ENCODE data around the gene ULK4. TPM values are rescaled to one million over a fixed set of nuclear protein-coding genes. Genes with fewer than 3 reads are reported as not detected.

Gene ULK4
- total and polyA plus RNA-seq, 2 of the 4 experiments (the other 2 are of a cell fraction): 2.7 to 5.0 TPM

- TF ChIP-seq MAFK (IDR thresholded peaks at IDR 0.05; ENCODE audit: low read depth, low read length) (no peak), CHD1 (IDR thresholded peaks at IDR 0.05; ENCODE audit: low read depth, low read length) (no peak), BHLHE40 (IDR thresholded peaks at IDR 0.05; ENCODE audit: low read depth, low read length) (no peak), RAD21 (IDR thresholded peaks at IDR 0.05; ENCODE audit: low read length) (no peak), RFX5 (IDR thresholded peaks at IDR 0.05; ENCODE audit: low read depth, low read length) (no peak), CEBPB (IDR thresholded peaks at IDR 0.05; ENCODE audit: low read depth, low read length) (no peak), MAZ (IDR thresholded peaks at IDR 0.05; ENCODE audit: borderline replicate concordance, low read depth, low read length) (no peak), SMC3 (IDR thresholded peaks at IDR 0.05; ENCODE audit: low read depth, low read length) (no peak), USF2 (IDR thresholded peaks at IDR 0.05; ENCODE audit: low read depth, low read length) (no peak), FOS (IDR thresholded peaks at IDR 0.05; ENCODE audit: low read depth, low read length) (no peak), ELK1 (IDR thresholded peaks at IDR 0.05; ENCODE audit: borderline replicate concordance, low read depth, low read length) (no peak), NFE2L2 (IDR thresholded peaks at IDR 0.05; ENCODE audit: low read depth, low read length) (no peak), POLR2A (IDR thresholded peaks at IDR 0.05; ENCODE audit: low read depth, low read length) (no peak), RCOR1 (IDR thresholded peaks at IDR 0.05; ENCODE audit: insufficient replicate concordance, low read length) (no peak), MXI1 (IDR thresholded peaks at IDR 0.05; ENCODE audit: borderline replicate concordance, low read depth, low read length) (no peak), CTCF (conservative IDR thresholded peaks at IDR 0.05; ENCODE audit: low read depth, low read length) (no peak)
- ATAC-seq (ENCODE audit: low read depth) (peak; percentile 7; the same call in 1 of the 2 replicates), DNase-seq (peak; percentile 46)
- Histone ChIP-seq H3K23ac (ENCODE audit: low read depth, low read length) (no peak overlapping the region), H3K18ac (ENCODE audit: low read depth, low read length) (no peak overlapping the region), H2AK5ac (ENCODE audit: low read depth, low read length) (no peak overlapping the region), H2BK15ac (ENCODE audit: low read depth, low read length) (no peak overlapping the region), H4K5ac (ENCODE audit: low read depth, low read length) (no peak overlapping the region), H3K9me3 (ENCODE audit: control insufficient read depth, insufficient read depth, low read length) (no peaks in the 10 kb centered on the region), H3K14ac (replicated peaks; ENCODE audit: low read depth, low read length) (no peak overlapping the region), H2BK5ac (ENCODE audit: low read depth, low read length, poor library complexity, severe bottlenecking) (no peak overlapping the region), H4K91ac (ENCODE audit: insufficient read depth, low read depth, low read length) (no peak overlapping the region), H3K79me1 (ENCODE audit: low read depth in 1 of 2, low read length in 2 of 2) (no peaks in the 10 kb centered on the region), H3K9me1 (ENCODE audit: insufficient read depth, low read length) (0 out of 2 replicates have a peak, but pooled peaks cover 2% of the 10 kb centered on the region), H3K4me1 (ENCODE audit: control insufficient read depth, insufficient read depth, low read length) (peaks cover 2% of the 10 kb centered on the region; the same call in 1 of the 2 replicates), H2BK120ac (ENCODE audit: low read depth, low read length) (no peak overlapping the region), H2AK9ac (replicated peaks; ENCODE audit: low read depth, low read length, poor library complexity) (no peak overlapping the region), H3K56ac (ENCODE audit: extremely low read depth, insufficient read depth, low read length) (no peak overlapping the region), H3K4me2 (ENCODE audit: low read depth, low read length) (no peak overlapping the region), H4K8ac (ENCODE audit: low read depth in 2 of 2, low read length in 2 of 2) (no peak overlapping the region), H4K20me1 (ENCODE audit: insufficient read depth, low read length) (no peaks in the 10 kb centered on the region), H2BK20ac (ENCODE audit: low read depth, low read length) (peak overlapping the region; percentile 46; the same call in 1 of the 2 replicates), H3K4ac (ENCODE audit: low read depth, low read length) (no peak overlapping the region), H2AFZ (replicated peaks; ENCODE audit: low read length, poor library complexity) (no peak overlapping the region), H3K36me3 (ENCODE audit: control insufficient read depth, insufficient read depth, low read length) (no peaks in the 10 kb centered on the region), H3K27me3 (ENCODE audit: control insufficient read depth, insufficient read depth, low read length) (no peaks in the 10 kb centered on the region), H3K27ac (ENCODE audit: insufficient read depth, low read length) (no peak overlapping the region), H3K4me3 (ENCODE audit: insufficient read depth, low read depth, low read length) (no peak overlapping the region), H3K9ac (ENCODE audit: low read depth, low read length) (no peak overlapping the region)
- dilution Hi-C loops (cut with HindIII; ENCODE audit: low sequenced_read_pairs, unreplicated experiment): no loop called here
- BruUV-seq (replicated peaks): no TSS peak
- intact Hi-C loops (cut with micrococcal nuclease): no loop called here
- POLR2A ChIA-PET (ENCODE audit: unreplicated experiment): no interaction called here
- in situ Hi-C loops (cut with MboI; ENCODE audit: low sequenced_read_pairs): no loop called here
- no CpG with 5 or more reads among the region's 4 CpGs for WGBS, 2 experiments (ENCODE audit: extremely low coverage in 2 of 2, insufficient read length in 1 of 2)
- CTCF ChIA-PET: no interaction called here
Observed at GRCh38 chr3:41674449-41674848, 287.5 kb downstream of the ULK4 start.
